MCF 10A (cell line): ENCODE results near the gene POGK. TPM values are rescaled to one million over a fixed set of nuclear protein-coding genes. Genes with fewer than 3 reads are reported as not detected.

Experiments used
- BruUV-seq: library from RNA; stranded (reverse); fragments of 400-500 nt; replicated peaks from 2 replicates; lab custom pipeline; 2021; lab: Mats Ljungman, UMichigan
- CTCF ChIA-PET: fragments of 300-600 bp; sonication (Branson Sonifier 250); formaldehyde crosslinking; extraction: SDS; loops from one replicate; lab custom pipeline; 2021; ENCODE audit warnings: antibody characterized with exemption, inconsistent platforms; lab: Yijun Ruan, JAX
- POLR2A ChIA-PET: fragments of 300-600, 350-650 bp; sonication (Branson Sonifier 250); formaldehyde crosslinking; extraction: SDS; loops from one replicate; lab custom pipeline; 2020; ENCODE audit warnings: antibody characterized with exemption, inconsistent platforms; lab: Yijun Ruan, JAX
- DNase-seq: peaks from one replicate; pipeline ENCODE4 v3.0.0-alpha.2; 2018; ENCODE audit not compliant: unreplicated experiment
- H3K27ac Mint-ChIP-seq: one replicate; pipeline ENCODE4 v1.8.0; 2022; ENCODE audit warnings: mild to moderate bottlenecking, low read depth, mixed read lengths; ENCODE audit not compliant: unreplicated experiment
- H3K27me3 Mint-ChIP-seq: one replicate; pipeline ENCODE4 v1.8.0; 2022; ENCODE audit warnings: mixed read lengths; ENCODE audit not compliant: insufficient read depth, unreplicated experiment
- H3K36me3 Mint-ChIP-seq: one replicate; pipeline ENCODE4 v1.8.0; 2022; ENCODE audit warnings: mild to moderate bottlenecking, moderate library complexity, mixed read lengths; ENCODE audit not compliant: insufficient read depth, unreplicated experiment
- H3K4me1 Mint-ChIP-seq: one replicate; pipeline ENCODE4 v1.8.0; 2022; ENCODE audit warnings: mixed read lengths; ENCODE audit not compliant: insufficient read depth, unreplicated experiment
- H3K4me3 Mint-ChIP-seq: one replicate; pipeline ENCODE4 v1.8.0; 2022; ENCODE audit warnings: mild to moderate bottlenecking, moderate library complexity, mixed read lengths; ENCODE audit not compliant: unreplicated experiment
- H3K9me3 Mint-ChIP-seq: one replicate; pipeline ENCODE4 v1.8.0; 2022; ENCODE audit warnings: mixed read lengths; ENCODE audit not compliant: unreplicated experiment
- intact Hi-C: fragments of 100-400 bp; cut with micrococcal nuclease; formaldehyde crosslinking; loops from 2 replicates; pipeline ENCODE4 v1.14.1; 2022
- total RNA-seq: library from RNA; stranded (reverse); gene quantifications from 2 replicates; pipeline ENCODE4 v1.2.3, GENCODE V29; 2022
- TF ChIP-seq, protein P1 (sequence below): fragments of 200-600 bp; IDR thresholded peaks from one replicate; pipeline ENCODE4 v1.8.0; 2022; ENCODE audit warnings: antibody characterized with exemption, mild to moderate bottlenecking; ENCODE audit not compliant: unreplicated experiment

Gene POGK
- total RNA-seq, 1 experiment from 2014 or later = 71.8 TPM

DNA sequence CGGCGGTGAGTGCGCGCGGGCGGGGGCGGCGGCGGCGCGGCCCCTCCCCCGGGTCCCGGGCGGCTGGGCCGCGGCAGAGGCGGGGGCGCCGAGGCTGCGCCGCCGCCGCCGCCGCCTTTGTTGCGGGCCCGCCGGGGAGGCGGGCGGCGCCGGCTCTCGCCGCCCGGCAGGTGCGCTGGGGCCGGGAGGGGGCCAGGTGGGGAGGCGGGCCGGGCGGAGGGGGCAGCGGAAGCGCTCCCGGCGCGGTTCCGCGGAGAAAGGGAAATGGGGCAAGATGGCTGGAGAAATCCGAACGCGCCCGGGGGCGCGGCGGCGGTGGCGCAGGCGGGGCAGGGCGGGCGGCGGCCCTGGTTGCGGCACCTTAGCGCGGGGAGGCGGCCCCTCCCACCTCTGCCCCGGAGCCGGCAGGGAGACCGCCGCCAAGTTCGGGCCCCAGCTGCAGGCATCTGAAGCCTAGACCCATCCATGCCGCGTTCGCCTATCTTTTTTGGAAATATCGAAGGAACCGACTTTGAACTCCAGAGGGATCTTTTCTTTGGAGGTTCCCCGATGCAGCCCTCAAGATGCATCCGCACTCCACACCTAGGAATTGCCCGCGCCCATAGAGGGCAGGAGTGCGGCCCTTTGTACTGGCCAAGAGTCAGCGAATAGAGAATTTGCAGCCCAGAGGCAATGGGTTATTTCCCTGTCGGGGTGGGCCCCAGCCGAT, 479 bp downstream of the POGK start:
- intact Hi-C loops = loop anchor here (2.0 to 10.0 kb wide), 2 partner anchors 37 to 915 kb away; partner anchors contain the start of gene TADA1
- BruUV-seq = no TSS peak
- H3K36me3 Mint-ChIP-seq = peaks cover 40% of the 10 kb centered on the region
- no peaks in the 10 kb centered on the region for H3K9me3 Mint-ChIP-seq
- POLR2A ChIA-PET = interaction anchor here (0.6 to 4.8 kb wide), 29 partner anchors 8 to 1142 kb away, joined by 3 to 46 read pairs (median 3); partner anchors contain the start of genes ALDH9A1 and TADA1
- DNase-seq = peak; percentile 68
- peaks cover 52% of the 10 kb centered on the region for H3K4me1 Mint-ChIP-seq
- TF ChIP-seq, protein P1, sequence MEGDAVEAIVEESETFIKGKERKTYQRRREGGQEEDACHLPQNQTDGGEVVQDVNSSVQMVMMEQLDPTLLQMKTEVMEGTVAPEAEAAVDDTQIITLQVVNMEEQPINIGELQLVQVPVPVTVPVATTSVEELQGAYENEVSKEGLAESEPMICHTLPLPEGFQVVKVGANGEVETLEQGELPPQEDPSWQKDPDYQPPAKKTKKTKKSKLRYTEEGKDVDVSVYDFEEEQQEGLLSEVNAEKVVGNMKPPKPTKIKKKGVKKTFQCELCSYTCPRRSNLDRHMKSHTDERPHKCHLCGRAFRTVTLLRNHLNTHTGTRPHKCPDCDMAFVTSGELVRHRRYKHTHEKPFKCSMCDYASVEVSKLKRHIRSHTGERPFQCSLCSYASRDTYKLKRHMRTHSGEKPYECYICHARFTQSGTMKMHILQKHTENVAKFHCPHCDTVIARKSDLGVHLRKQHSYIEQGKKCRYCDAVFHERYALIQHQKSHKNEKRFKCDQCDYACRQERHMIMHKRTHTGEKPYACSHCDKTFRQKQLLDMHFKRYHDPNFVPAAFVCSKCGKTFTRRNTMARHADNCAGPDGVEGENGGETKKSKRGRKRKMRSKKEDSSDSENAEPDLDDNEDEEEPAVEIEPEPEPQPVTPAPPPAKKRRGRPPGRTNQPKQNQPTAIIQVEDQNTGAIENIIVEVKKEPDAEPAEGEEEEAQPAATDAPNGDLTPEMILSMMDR = peak; percentile 18
- H3K27me3 Mint-ChIP-seq = no peaks in the 10 kb centered on the region
- peak overlapping the region; percentile 90 for H3K4me3 Mint-ChIP-seq
- CTCF ChIA-PET = interaction anchor here (0.6 to 3.1 kb wide), 14 partner anchors 9 to 925 kb away, joined by 3 to 12 read pairs (median 4); partner anchors contain the start of gene TADA1
- H3K27ac Mint-ChIP-seq = peak overlapping the region; percentile 96

DNA sequence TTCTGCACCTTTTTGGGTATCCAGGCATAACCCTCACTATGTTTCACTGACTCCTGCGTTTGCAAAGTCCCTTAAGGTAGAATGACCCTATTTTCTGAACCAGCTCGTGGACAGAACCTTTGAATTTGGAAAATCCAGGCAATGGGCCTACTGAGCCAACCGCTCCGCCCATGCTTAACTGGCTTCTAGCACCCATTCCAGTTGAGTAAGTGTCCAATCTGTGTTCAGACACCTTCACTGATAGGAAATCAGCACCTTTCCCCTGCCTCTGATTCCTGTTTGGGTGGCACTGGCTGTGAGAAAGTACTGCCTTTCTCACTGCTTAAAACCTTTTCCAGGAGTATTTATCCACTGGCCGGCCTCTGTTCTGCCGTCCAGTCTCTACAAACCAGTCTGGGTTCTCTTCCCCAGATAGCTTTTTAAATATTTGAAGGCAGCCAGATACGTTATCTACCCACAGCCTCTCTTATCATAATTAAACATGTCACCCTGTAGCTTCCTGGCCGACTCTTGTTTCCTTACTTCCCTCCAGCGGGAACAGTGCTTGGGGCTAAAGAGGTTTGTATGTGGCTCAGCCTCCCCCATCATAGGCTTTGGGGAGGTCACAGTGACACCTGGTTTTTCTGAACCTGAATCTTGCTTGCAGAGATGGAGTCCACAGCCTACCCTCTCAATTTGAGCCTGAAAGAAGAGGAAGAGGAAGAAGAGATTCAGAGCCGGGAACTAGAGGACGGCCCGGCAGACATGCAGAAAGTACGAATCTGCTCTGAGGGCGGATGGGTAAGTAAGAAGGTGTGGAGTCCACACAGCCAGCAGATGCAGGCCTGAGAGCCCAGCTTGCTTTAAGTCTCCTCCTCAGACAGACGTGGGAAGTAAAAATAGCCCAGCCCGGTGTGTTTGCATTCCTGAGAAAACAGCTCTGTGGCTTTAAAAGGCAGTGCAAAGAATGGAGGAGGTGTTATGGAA, 1.3 kb downstream of the POGK start:
- peaks cover 48% of the 10 kb centered on the region for H3K36me3 Mint-ChIP-seq
- BruUV-seq = TSS peak; percentile 42
- H3K4me3 Mint-ChIP-seq = peak overlapping the region; percentile 90
- no peaks in the 10 kb centered on the region for H3K9me3 Mint-ChIP-seq
- CTCF ChIA-PET = interaction anchor here (0.6 to 3.1 kb wide), 12 partner anchors 10 to 926 kb away, joined by 3 to 12 read pairs (median 3); partner anchors contain the start of gene TADA1
- TF ChIP-seq, protein P1 = no peak
- intact Hi-C loops = no loop called here
- no peaks in the 10 kb centered on the region for H3K27me3 Mint-ChIP-seq
- POLR2A ChIA-PET = interaction anchor here (0.6 to 4.8 kb wide), 12 partner anchors 8 to 274 kb away, joined by 3 to 46 read pairs (median 4); partner anchors contain the start of gene TADA1
- H3K27ac Mint-ChIP-seq = peak overlapping the region; percentile 73
- peak; percentile 10 for DNase-seq
- peaks cover 53% of the 10 kb centered on the region for H3K4me1 Mint-ChIP-seq

DNA sequence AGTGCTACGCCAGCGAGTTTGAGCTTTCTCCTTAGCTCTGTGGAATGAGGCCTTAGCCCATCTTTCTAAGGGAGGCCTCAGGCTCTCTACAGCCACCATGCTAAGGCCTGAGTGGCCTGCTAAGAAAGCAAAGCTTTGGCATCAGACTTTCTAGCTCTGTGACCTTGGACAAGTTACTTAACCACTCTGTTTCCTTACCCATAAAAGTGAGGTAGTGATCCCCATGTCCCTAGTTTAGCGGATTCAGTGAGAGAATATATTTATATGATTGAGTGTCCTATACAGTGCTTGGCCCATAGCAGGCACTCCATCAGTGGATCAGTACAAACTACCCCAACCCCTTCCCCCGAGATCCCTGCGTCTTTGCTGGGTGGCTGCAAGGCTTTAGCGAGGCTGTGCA, 4.0 kb downstream of the POGK start:
- no TSS peak for BruUV-seq
- Mint-ChIP-seq H3K9me3 (no peaks in the 10 kb centered on the region), H3K27me3 (no peaks in the 10 kb centered on the region), H3K27ac (no peak overlapping the region), H3K4me3 (no peak overlapping the region), H3K4me1 (peaks cover 38% of the 10 kb centered on the region), H3K36me3 (peaks cover 75% of the 10 kb centered on the region)
- ChIA-PET CTCF (interaction anchor here (0.6 to 2.1 kb wide), 6 partner anchors 8 to 920 kb away, joined by 3 to 9 read pairs (median 3); no protein-coding TSS in a partner anchor), POLR2A (interaction anchor here (0.6 to 1.9 kb wide), 2 partner anchors 380 to 461 kb away, joined by 3 to 4 read pairs; no protein-coding TSS in a partner anchor)
- TF ChIP-seq, protein P1 = no peak
- intact Hi-C loops = no loop called here
- no peak for DNase-seq
